HG02623 (cell line): ENCODE data around the gene CEP97.
"Not testable (repeated sequence)": the region's sequence is repeated elsewhere in the genome, so short reads cannot be mapped to it uniquely, and the experiment has no call there.

Experiments used
- ATAC-seq: cut with Tn5 transposase; IDR thresholded peaks from one replicate; pipeline ENCODE4 v1.9.1; 2021; ENCODE audit warnings: moderate library complexity; ENCODE audit not compliant: unreplicated experiment

The CEP97 gene

GRCh38 chr3:101702726-101703125 lies 21.7 kb upstream of the CEP97 start:
- ATAC-seq = no peak

GRCh38 chr3:101703169-101703568 lies 21.2 kb upstream of the CEP97 start:
- ATAC-seq = no peak

- not testable (repeated sequence) for ATAC-seq
Measured at GRCh38 chr3:101704639-101705038, 19.8 kb upstream of the CEP97 start.

- ATAC-seq = no peak
Measured at GRCh38 chr3:101709126-101709525, 15.3 kb upstream of the CEP97 start.

GRCh38 chr3:101718455-101718854 lies 6.0 kb upstream of the CEP97 start:
- no peak for ATAC-seq

- ATAC-seq = no peak
Measured at GRCh38 chr3:101719604-101720185, 4.7 kb upstream of the CEP97 start.

- ATAC-seq = no peak
Measured at GRCh38 chr3:101720851-101721840, 3.3 kb upstream of the CEP97 start.

GRCh38 chr3:101722394-101723173 lies 1.8 kb upstream of the CEP97 start:
- peak; percentile 51 for ATAC-seq

GRCh38 chr3:101725194-101725889 lies 928 bp downstream of the CEP97 start:
- peak; percentile 1 for ATAC-seq

GRCh38 chr3:101725890-101726275 lies 1.5 kb downstream of the CEP97 start:
- no peak for ATAC-seq

GRCh38 chr3:101729586-101729985 lies 5.2 kb downstream of the CEP97 start:
- no peak for ATAC-seq

- no peak for ATAC-seq
Measured at GRCh38 chr3:101730839-101731238, 6.4 kb downstream of the CEP97 start.

GRCh38 chr3:101732240-101732641 lies 7.8 kb downstream of the CEP97 start:
- no peak for ATAC-seq

GRCh38 chr3:101735833-101736232 lies 11.4 kb downstream of the CEP97 start:
- no peak for ATAC-seq

- ATAC-seq = not testable (repeated sequence)
Measured at GRCh38 chr3:101741914-101742313, 17.5 kb downstream of the CEP97 start.

GRCh38 chr3:101744811-101745210 lies 20.4 kb downstream of the CEP97 start:
- ATAC-seq = no peak

- not testable (repeated sequence) for ATAC-seq
Measured at GRCh38 chr3:101745934-101746333, 21.5 kb downstream of the CEP97 start.

GRCh38 chr3:101753386-101754113 lies 29.1 kb downstream of the CEP97 start:
- ATAC-seq = not testable (repeated sequence)

- ATAC-seq = no peak
Measured at GRCh38 chr3:101758224-101758623, 33.8 kb downstream of the CEP97 start.

- no peak for ATAC-seq
Measured at GRCh38 chr3:101762041-101762646, 37.7 kb downstream of the CEP97 start.
